A172 (cell line): Measurements from ENCODE around the gene CD22. TPM values are rescaled to one million over a fixed set of nuclear protein-coding genes. Genes with fewer than 3 reads are reported as not detected.
"Not testable (repeated sequence)": the region's sequence is repeated elsewhere in the genome, so short reads cannot be mapped to it uniquely, and the experiment has no call there.

Source experiments
- DNase-seq: peaks from one replicate; pipeline ENCODE4 v3.0.0-alpha.2; 2015; ENCODE audit warnings: low spot score
- total RNA-seq: library from RNA; depleted of rRNA; stranded (reverse); fragments of >200 nt; shearing (Covaris generic); gene quantifications from 2 replicates; pipeline ENCODE4 v1.2.3, GENCODE V29; 2014

Gene CD22
- total RNA-seq, 1 experiment from 2014 or later = 7.6 TPM

GRCh38 chr19:35359395-35359794, 30.4 kb downstream of the CD22 start:
- not testable (repeated sequence) for DNase-seq

GRCh38 chr19:35360081-35360480, 31.1 kb downstream of the CD22 start:
- not testable (repeated sequence) for DNase-seq

- no peak for DNase-seq
These were observed 32.0 kb downstream of the CD22 start for GRCh38 chr19:35360880-35361420.

- DNase-seq = no peak
These were observed 33.4 kb downstream of the CD22 start for GRCh38 chr19:35362261-35363000.

- no peak for DNase-seq
These were observed 34.1 kb downstream of the CD22 start for GRCh38 chr19:35363001-35363590.

- DNase-seq = no peak
These were observed 34.9 kb downstream of the CD22 start for GRCh38 chr19:35363711-35364425.

- DNase-seq = no peak
These were observed 36.3 kb downstream of the CD22 start for GRCh38 chr19:35365303-35365702.

GRCh38 chr19:35368378-35368777, 39.4 kb downstream of the CD22 start:
- DNase-seq = no peak

GRCh38 chr19:35369522-35369921, 40.5 kb downstream of the CD22 start:
- DNase-seq = no peak

- no peak for DNase-seq
These were observed 41.7 kb downstream of the CD22 start, which contains the start of gene GPR42 for GRCh38 chr19:35370722-35371121. Gene GPR42, plus strand, starts transcription at chr19:35371068. Its CDS starts 292 bp downstream, at chr19:35371360.

- DNase-seq = no peak
These were observed 44.5 kb downstream of the CD22 start for GRCh38 chr19:35373492-35373891.

GRCh38 chr19:35374031-35374430, 45.0 kb downstream of the CD22 start:
- not testable (repeated sequence) for DNase-seq

GRCh38 chr19:35375505-35376307, 46.7 kb downstream of the CD22 start:
- no peak for DNase-seq

GRCh38 chr19:35377656-35378055, 48.7 kb downstream of the CD22 start:
- DNase-seq = no peak

GRCh38 chr19:35378356-35378755, 49.4 kb downstream of the CD22 start:
- no peak for DNase-seq

- DNase-seq = not testable (repeated sequence)
These were observed 50.6 kb downstream of the CD22 start for GRCh38 chr19:35379545-35379944.

GRCh38 chr19:35379992-35380391, 51.0 kb downstream of the CD22 start:
- no peak for DNase-seq

GRCh38 chr19:35380450-35381124, 51.6 kb downstream of the CD22 start:
- DNase-seq = no peak

GRCh38 chr19:35381318-35381717, 52.3 kb downstream of the CD22 start:
- no peak for DNase-seq

GRCh38 chr19:35381926-35382325, 52.9 kb downstream of the CD22 start:
- no peak for DNase-seq

- no peak for DNase-seq
These were observed 54.5 kb downstream of the CD22 start for GRCh38 chr19:35383536-35383935.
